ACC112 (cell line): Measurements from ENCODE around the gene PIP4P1.
"Not testable (repeated sequence)": the region's sequence is repeated elsewhere in the genome, so short reads cannot be mapped to it uniquely, and the experiment has no call there.

ENCODE experiments used
- H2AFZ ChIP-seq: fragments of 200-600 bp; sonication (generic); one replicate; pipeline ENCODE4 v1.6.0; 2017; ENCODE audit warnings: antibody characterized with exemption, low read length; ENCODE audit not compliant: unreplicated experiment
- H3K27ac ChIP-seq: fragments of 200-600 bp; sonication (generic); 2 replicates; pipeline ENCODE4 v1.5.1; 2014; ENCODE audit warnings: low read depth, mild to moderate bottlenecking, antibody characterized with exemption, low read length, moderate library complexity
- H3K27me3 ChIP-seq: fragments of 200-600 bp; sonication (generic); 2 replicates; pipeline ENCODE4 v1.6.1; 2014; ENCODE audit warnings: mild to moderate bottlenecking, antibody characterized with exemption, low read length, moderate library complexity, mixed read lengths; ENCODE audit not compliant: insufficient read depth
- H3K36me3 ChIP-seq: fragments of 200-600 bp; sonication (generic); 2 replicates; pipeline ENCODE4 v1.6.1; 2016; ENCODE audit warnings: mild to moderate bottlenecking, antibody characterized with exemption, low read length, moderate library complexity, mixed read lengths; ENCODE audit not compliant: insufficient read depth
- H3K4me1 ChIP-seq: fragments of 200-600 bp; sonication (generic); one replicate; pipeline ENCODE4 v1.6.1; 2016; ENCODE audit warnings: low read length, mixed read lengths; ENCODE audit not compliant: insufficient read depth, unreplicated experiment, control insufficient read depth
- H3K4me3 ChIP-seq: fragments of 200-600 bp; sonication (generic); 2 replicates; pipeline ENCODE4 v1.5.1; 2014; ENCODE audit warnings: mild to moderate bottlenecking, low read depth, low read length
- H3K79me2 ChIP-seq: fragments of 200-600 bp; sonication (generic); one replicate; pipeline ENCODE4 v1.6.0; 2016; ENCODE audit warnings: low read length; ENCODE audit not compliant: control insufficient read depth, unreplicated experiment, insufficient read depth

Gene PIP4P1

GRCh38 chr14:20461225-20462141, at the start of gene PIP4P1:
PIP4P1 (minus strand) TSS chr14:20461434; CDS start chr14:20461325, 109 bp downstream.
- H3K27me3 ChIP-seq = no peaks in the 10 kb centered on the region
- H3K79me2 ChIP-seq = peaks cover 42% of the 10 kb centered on the region
- peaks cover 18% of the 10 kb centered on the region; the same call in 1 of the 2 replicates for H3K36me3 ChIP-seq

GRCh38 chr14:20508367-20508766, 47.1 kb upstream of the PIP4P1 start:
- Histone ChIP-seq H3K4me3 (no peak overlapping the region), H3K36me3 (no peaks in the 10 kb centered on the region), H2AFZ (no peak overlapping the region), H3K4me1 (peaks cover 11% of the 10 kb centered on the region), H3K27me3 (no peaks in the 10 kb centered on the region), H3K79me2 (no peaks in the 10 kb centered on the region), H3K27ac (no peak overlapping the region)

More at GRCh38 chr14:20461225-20462141, at the start of gene PIP4P1:
- Histone ChIP-seq H3K4me1 (peaks cover 27% of the 10 kb centered on the region), H2AFZ (peak within 1 kb of the TSS; percentile 79), H3K4me3 (peak within 1 kb of the TSS; percentile 88), H3K27ac (peak within 1 kb of the TSS; percentile 73)

GRCh38 chr14:20507537-20507936, 46.3 kb upstream of the PIP4P1 start:
- not testable (repeated sequence) for H3K4me1 ChIP-seq, H3K36me3 ChIP-seq, H3K27me3 ChIP-seq, H3K79me2 ChIP-seq, H2AFZ ChIP-seq, H3K4me3 ChIP-seq, H3K27ac ChIP-seq

- not testable (repeated sequence) for H2AFZ ChIP-seq, H3K79me2 ChIP-seq, H3K27ac ChIP-seq, H3K4me3 ChIP-seq, H3K36me3 ChIP-seq, H3K27me3 ChIP-seq, H3K4me1 ChIP-seq
These were observed 45.5 kb upstream of the PIP4P1 start for GRCh38 chr14:20506752-20507151.

GRCh38 chr14:20506276-20506675, 45.0 kb upstream of the PIP4P1 start:
- H3K36me3 ChIP-seq, H3K79me2 ChIP-seq, H3K4me3 ChIP-seq, H3K4me1 ChIP-seq, H2AFZ ChIP-seq, H3K27me3 ChIP-seq, H3K27ac ChIP-seq: not testable (repeated sequence)

- Histone ChIP-seq H3K27me3 (no peaks in the 10 kb centered on the region), H2AFZ (no peak overlapping the region), H3K79me2 (no peaks in the 10 kb centered on the region), H3K4me3 (no peak overlapping the region), H3K36me3 (no peaks in the 10 kb centered on the region), H3K4me1 (peaks cover 18% of the 10 kb centered on the region), H3K27ac (no peak overlapping the region)
These were observed 42.7 kb upstream of the PIP4P1 start for GRCh38 chr14:20503898-20504297.

GRCh38 chr14:20501346-20501745, 40.1 kb upstream of the PIP4P1 start:
- no peaks in the 10 kb centered on the region for H3K79me2 ChIP-seq
- peaks cover 18% of the 10 kb centered on the region for H3K4me1 ChIP-seq
- H3K27ac ChIP-seq = peak overlapping the region; percentile 75
- H2AFZ ChIP-seq = no peak overlapping the region
- no peaks in the 10 kb centered on the region for H3K36me3 ChIP-seq
- no peaks in the 10 kb centered on the region for H3K27me3 ChIP-seq
- no peak overlapping the region for H3K4me3 ChIP-seq

GRCh38 chr14:20499881-20500280, 38.6 kb upstream of the PIP4P1 start:
- Histone ChIP-seq H3K36me3 (no peaks in the 10 kb centered on the region), H3K27ac (no peak overlapping the region), H3K4me1 (peaks cover 31% of the 10 kb centered on the region), H3K79me2 (no peaks in the 10 kb centered on the region), H2AFZ (no peak overlapping the region), H3K27me3 (no peaks in the 10 kb centered on the region), H3K4me3 (no peak overlapping the region)

GRCh38 chr14:20499108-20499507, 37.9 kb upstream of the PIP4P1 start:
- H3K27ac ChIP-seq = no peak overlapping the region
- peaks cover 32% of the 10 kb centered on the region for H3K4me1 ChIP-seq
- no peaks in the 10 kb centered on the region for H3K27me3 ChIP-seq
- no peaks in the 10 kb centered on the region for H3K79me2 ChIP-seq
- no peaks in the 10 kb centered on the region for H3K36me3 ChIP-seq
- no peak overlapping the region for H2AFZ ChIP-seq
- H3K4me3 ChIP-seq = no peak overlapping the region

GRCh38 chr14:20498622-20499021, 37.4 kb upstream of the PIP4P1 start:
- no peaks in the 10 kb centered on the region for H3K36me3 ChIP-seq
- H3K4me3 ChIP-seq = no peak overlapping the region
- H3K27ac ChIP-seq = no peak overlapping the region
- no peak overlapping the region for H2AFZ ChIP-seq
- no peaks in the 10 kb centered on the region for H3K27me3 ChIP-seq
- H3K79me2 ChIP-seq = no peaks in the 10 kb centered on the region
- peaks cover 32% of the 10 kb centered on the region for H3K4me1 ChIP-seq
